ENCODE measurements around the gene FAM149B1.

FAM149B1 gene

GRCh38 chr10:73289958-73290357, 122.0 kb downstream of the FAM149B1 start:
- DNase-seq: no peak

GRCh38 chr10:73293461-73293860, 125.5 kb downstream of the FAM149B1 start:
- no peak for DNase-seq
